CD14-positive monocyte (primary cell): Measurements from ENCODE around the gene PGP. TPM values are rescaled to one million over a fixed set of nuclear protein-coding genes. Genes with fewer than 3 reads are reported as not detected.

Experiments
- DNase-seq, 3 donors: peaks; one replicate each; pipeline ENCODE4 v3.0.0-alpha.2; 2011 to 2022
- H2AFZ ChIP-seq: 2 replicates; pipeline ENCODE4 v1.6.0; 2012; ENCODE audit warnings: mild to moderate bottlenecking, low read depth, low read length, inconsistent platforms; ENCODE audit not compliant: insufficient read depth, poor library complexity, severe bottlenecking
- H3K27ac ChIP-seq, 2 donors: 1 replicate in 1 of 2; 2 replicates in 1 of 2; pipeline ENCODE4 v1.5.1; 2012 to 2013; ENCODE audit warnings: low read length in 2 of 2, control low read depth in 1 of 2, inconsistent platforms in 1 of 2, low read depth in 1 of 2, mild to moderate bottlenecking in 1 of 2
- H3K27me3 ChIP-seq, 2 donors: one replicate each; pipeline versions ENCODE4 v1.6.0 to v1.6.1; 2011 to 2013; ENCODE audit warnings: low read length in 2 of 2; ENCODE audit not compliant: control insufficient read depth in 2 of 2, insufficient read depth in 2 of 2
- H3K36me3 ChIP-seq, 2 donors: replicated peaks in 1 of 2; 1 replicate in 1 of 2; 2 replicates in 1 of 2; pipeline versions ENCODE4 v1.5.1 to v1.6.1; 2012 to 2013; ENCODE audit warnings: low read length in 2 of 2, control low read depth in 1 of 2, inconsistent platforms in 1 of 2, mild to moderate bottlenecking in 1 of 2; ENCODE audit not compliant: insufficient read depth in 2 of 2, control insufficient read depth in 1 of 2
- H3K4me1 ChIP-seq, 2 donors: 1 replicate in 1 of 2; 2 replicates in 1 of 2; pipeline versions ENCODE4 v1.5.1 to v1.6.1; 2012 to 2013; ENCODE audit warnings: low read length in 2 of 2, control low read depth in 1 of 2, inconsistent platforms in 1 of 2, mild to moderate bottlenecking in 1 of 2, moderate library complexity in 1 of 2; ENCODE audit not compliant: insufficient read depth in 2 of 2, control insufficient read depth in 1 of 2
- H3K4me2 ChIP-seq: replicated peaks from 2 replicates; pipeline ENCODE3; 2012; ENCODE audit warnings: low read length, moderate library complexity, mild to moderate bottlenecking; ENCODE audit not compliant: poor library complexity, severe bottlenecking; ENCODE audit errors: extremely low read depth
- H3K4me3 ChIP-seq, 3 experiments: fragments of 200-600 bp in 1 of 3; sonication (generic) in 1 of 3; replicated peaks in 1 of 3; 1 replicate in 2 of 3; 2 replicates in 1 of 3; pipeline ENCODE4 v1.5.1; 2011 to 2013; ENCODE audit warnings: low read length in 3 of 3, mild to moderate bottlenecking in 3 of 3, control low read depth in 2 of 3, low read depth in 2 of 3, inconsistent platforms in 1 of 3, moderate library complexity in 1 of 3
- H3K79me2 ChIP-seq: 2 replicates; pipeline ENCODE4 v1.6.0; 2012; ENCODE audit warnings: mild to moderate bottlenecking, control low read depth, inconsistent platforms, low read length, moderate library complexity; ENCODE audit not compliant: insufficient read depth
- H3K9ac ChIP-seq: 2 replicates; pipeline ENCODE4 v1.6.0; 2017; ENCODE audit warnings: low read length, mild to moderate bottlenecking; ENCODE audit not compliant: insufficient read depth, poor library complexity, severe bottlenecking
- H3K9me3 ChIP-seq, 2 donors: replicated peaks in 1 of 2; 1 replicate in 1 of 2; 2 replicates in 1 of 2; pipeline versions ENCODE4 v1.5.1 to v1.6.1; 2012 to 2013; ENCODE audit warnings: low read length in 2 of 2, control low read depth in 1 of 2; ENCODE audit not compliant: control insufficient read depth in 1 of 2, insufficient read depth in 1 of 2
- H4K20me1 ChIP-seq: 2 replicates; pipeline ENCODE4 v1.6.0; 2012; ENCODE audit warnings: mild to moderate bottlenecking, low read length, control low read depth, moderate library complexity; ENCODE audit not compliant: insufficient read depth
- H3K27ac Mint-ChIP-seq, 7 donors: one replicate each; pipeline ENCODE4 v1.8.0; 2020; ENCODE audit warnings: mild to moderate bottlenecking in 7 of 7, mixed read lengths in 7 of 7, moderate library complexity in 6 of 7, inconsistent platforms in 2 of 7
- H3K27me3 Mint-ChIP-seq, 3 donors: one replicate each; pipeline ENCODE4 v1.8.0; 2021 to 2022; ENCODE audit warnings: low read depth in 3 of 3, mild to moderate bottlenecking in 3 of 3, mixed read lengths in 3 of 3, moderate library complexity in 3 of 3, inconsistent platforms in 1 of 3
- H3K36me3 Mint-ChIP-seq, 2 donors: one replicate each; pipeline ENCODE4 v1.8.0; 2020; ENCODE audit warnings: mixed read lengths in 2 of 2, inconsistent platforms in 1 of 2, mild to moderate bottlenecking in 1 of 2
- H3K4me1 Mint-ChIP-seq: one replicate; pipeline ENCODE4 v1.8.0; 2020; ENCODE audit warnings: mild to moderate bottlenecking, mixed read lengths
- H3K4me3 Mint-ChIP-seq, 2 donors: one replicate each; pipeline ENCODE4 v1.8.0; 2020; ENCODE audit warnings: mild to moderate bottlenecking in 2 of 2, mixed read lengths in 2 of 2, moderate library complexity in 1 of 2
- H3K9me3 Mint-ChIP-seq, 7 donors: one replicate each; pipeline ENCODE4 v1.8.0; 2020 to 2022; ENCODE audit warnings: mixed read lengths in 7 of 7, mild to moderate bottlenecking in 6 of 7, moderate library complexity in 6 of 7, inconsistent platforms in 2 of 7
- CTCF ChIP-seq: fragments of 200-600 bp; IDR thresholded peaks from one replicate; pipeline ENCODE4 v1.8.0; 2022; ENCODE audit warnings: antibody characterized with exemption, mild to moderate bottlenecking
- WGBS: methylation state at CpG from one replicate; pipeline ENCODE4 v1.1.5; 2013; ENCODE audit warnings: missing lambda C conversion rate; ENCODE audit not compliant: insufficient coverage; 5-methylcytosine and 5-hydroxymethylcytosine counted together
- intact Hi-C, 2 donors: fragments of 100-400 bp; cut with micrococcal nuclease; formaldehyde crosslinking; loops; one replicate each; pipeline versions ENCODE4 v1.15.0 to v1.15.1; 2023
- polyA plus RNA-seq, 3 donors: library from polyadenylated mRNA; depleted of rRNA in 1 of 3; unstranded in 2 of 3; stranded (reverse) in 1 of 3; fragments of 300-500 nt in 2 of 3; fragments of >200 nt in 1 of 3; fragmentation: Illumina TruSeq in 2 of 3; gene quantifications; 1 replicate in 2 of 3; 2 replicates in 1 of 3; pipeline ENCODE4 v1.2.3, GENCODE V29; 2012 to 2021

The PGP gene
- polyA plus RNA-seq, 3 donors, result 7.2 to 20.2 (median 19.2) TPM

- H3K4me1 Mint-ChIP-seq, result peaks cover 22% of the 10 kb centered on the region
- H3K27me3 Mint-ChIP-seq, result peaks cover 0 to 2% (median 0%) of the 10 kb centered on the region in 3 donors
- Histone ChIP-seq H3K9me3 (no peaks in the 10 kb centered on the region), H3K27ac (no peak overlapping the region), H3K27me3 (no peaks in the 10 kb centered on the region), H3K36me3 (peaks cover 37 to 50% of the 10 kb centered on the region in 2 donors), H2AFZ (no peak overlapping the region), H3K4me3 (no peak overlapping the region), H3K9ac (no peak overlapping the region), H4K20me1 (peaks cover 15% of the 10 kb centered on the region), H3K79me2 (peaks cover 42% of the 10 kb centered on the region), H3K4me2 (no peak overlapping the region), H3K4me1 (peaks cover 13 to 17% of the 10 kb centered on the region in 2 donors)
- peaks cover 28 to 49% of the 10 kb centered on the region in 2 donors for H3K36me3 Mint-ChIP-seq
- TF ChIP-seq CTCF, result no peak
- H3K4me3 Mint-ChIP-seq, result no peak overlapping the region
- no peak for DNase-seq
- H3K9me3 Mint-ChIP-seq, result no peaks in the 10 kb centered on the region
- peak overlapping the region in 2 of 7 donors; percentile 32 to 74 for H3K27ac Mint-ChIP-seq
- 92% methylated on average over 2 of the region's 6 CpGs for WGBS
- intact Hi-C loops, result no loop called here
Measured at GRCh38 chr16:2226918-2227317, 12.3 kb upstream of the PGP start.

- Mint-ChIP-seq H3K36me3 (peaks cover 24 to 43% of the 10 kb centered on the region in 2 donors), H3K9me3 (no peaks in the 10 kb centered on the region), H3K27me3 (peaks cover 0 to 2% (median 0%) of the 10 kb centered on the region in 3 donors), H3K4me3 (no peak overlapping the region), H3K4me1 (peaks cover 22% of the 10 kb centered on the region), H3K27ac (peak overlapping the region in 1 of 7 donors; percentile 33)
- TF ChIP-seq CTCF, result no peak
- DNase-seq, result no peak
- no peak overlapping the region for H3K4me3 ChIP-seq
- WGBS, result 69% methylated on average over 4 of the region's 9 CpGs
- intact Hi-C loops, result no loop called here
- no peaks in the 10 kb centered on the region for H3K9me3 ChIP-seq
- H3K27me3 ChIP-seq, result no peaks in the 10 kb centered on the region
- H3K9ac ChIP-seq, result no peak overlapping the region
- peaks cover 15% of the 10 kb centered on the region for H4K20me1 ChIP-seq
- H3K4me1 ChIP-seq, result peaks cover 13 to 17% of the 10 kb centered on the region in 2 donors
- no peak overlapping the region for H2AFZ ChIP-seq
- no peak overlapping the region for H3K4me2 ChIP-seq
- H3K36me3 ChIP-seq, result peaks cover 31 to 44% of the 10 kb centered on the region in 2 donors
- H3K79me2 ChIP-seq, result peaks cover 42% of the 10 kb centered on the region
- H3K27ac ChIP-seq, result peak overlapping the region in 1 of 2 donors; percentile 15
Measured at GRCh38 chr16:2226245-2226793, 11.7 kb upstream of the PGP start.
